H1 (cell line): ENCODE results near the gene LY6G6C. TPM values are rescaled to one million over a fixed set of nuclear protein-coding genes. Genes with fewer than 3 reads are reported as not detected.

Experiments used
- ATF2 ChIP-seq: IDR thresholded peaks from 2 replicates; pipeline ENCODE4 v1.6.1; 2012; ENCODE audit warnings: low read length, inconsistent platforms
- CBX5 ChIP-seq: fragments of 300-800, 300-1000 bp; sonication (generic); IDR thresholded peaks from 2 replicates; pipeline ENCODE4 v1.7.1; 2016; ENCODE audit warnings: antibody characterized with exemption, low read length, low read depth
- CTCF ChIP-seq, 3 experiments: IDR thresholded peaks; 1 replicate in 2 of 3; 2 replicates in 1 of 3; pipeline versions ENCODE4 v1.5.1 to v1.6.1; 2011; ENCODE audit warnings: low read length in 3 of 3, mild to moderate bottlenecking in 3 of 3, inconsistent platforms in 2 of 3, low read depth in 1 of 3, moderate library complexity in 1 of 3; ENCODE audit not compliant: insufficient read depth in 1 of 3; ENCODE audit errors: control extremely low read depth in 1 of 3
- FOSL1 ChIP-seq: IDR thresholded peaks from 2 replicates; pipeline ENCODE4 v1.6.1; 2011; ENCODE audit warnings: mild to moderate bottlenecking, low read depth, low read length, moderate library complexity; ENCODE audit not compliant: insufficient read depth
- JUND ChIP-seq: IDR thresholded peaks from 2 replicates; pipeline ENCODE4 v1.6.1; 2011; ENCODE audit warnings: mild to moderate bottlenecking, improper control_type of control experiment, low read length
- KDM1A ChIP-seq: fragments of 200-600, 300-600 bp; sonication (generic); IDR thresholded peaks from 2 replicates; pipeline ENCODE4 v1.7.1; 2016; ENCODE audit warnings: mild to moderate bottlenecking, low read length, borderline replicate concordance
- RXRA ChIP-seq: IDR thresholded peaks from 2 replicates; pipeline ENCODE4 v1.6.1; 2011; ENCODE audit warnings: low read depth, mild to moderate bottlenecking, low read length, moderate library complexity; ENCODE audit not compliant: insufficient read depth
- SIX5 ChIP-seq: IDR thresholded peaks from 2 replicates; pipeline ENCODE4 v1.6.1; 2011; ENCODE audit warnings: mild to moderate bottlenecking, low read depth, low read length
- polyA plus RNA-seq, 7 experiments: library from polyadenylated mRNA; depleted of rRNA in 3 of 7; stranded (reverse) in 5 of 7; unstranded in 2 of 7; fragments of >200 nt in 5 of 7; fragments of 200-250 nt in 2 of 7; gene quantifications; 1 replicate in 5 of 7; 2 replicates in 1 of 7; 4 replicates in 1 of 7; pipeline versions ENCODE4 v1.2.1 to v1.2.3, GENCODE V29; 2011 to 2013; ENCODE audit warnings: missing spikeins in 2 of 7, mixed read lengths in 2 of 7
- total RNA-seq: library from RNA; stranded (reverse); fragmentation: NEBNext Ultra II Directional; extraction: Animal tissue kit (Norgen Biotek cat#: 25700); gene quantifications from 2 replicates; pipeline ENCODE4 v1.2.1, GENCODE V29; 2021

The LY6G6C gene
- total and polyA plus RNA-seq, 2 of the 8 experiments (the other 6 are each of a cell fraction or from before 2014, with no cell fraction given), result 0.23 TPM; not detected in 1

DNA sequence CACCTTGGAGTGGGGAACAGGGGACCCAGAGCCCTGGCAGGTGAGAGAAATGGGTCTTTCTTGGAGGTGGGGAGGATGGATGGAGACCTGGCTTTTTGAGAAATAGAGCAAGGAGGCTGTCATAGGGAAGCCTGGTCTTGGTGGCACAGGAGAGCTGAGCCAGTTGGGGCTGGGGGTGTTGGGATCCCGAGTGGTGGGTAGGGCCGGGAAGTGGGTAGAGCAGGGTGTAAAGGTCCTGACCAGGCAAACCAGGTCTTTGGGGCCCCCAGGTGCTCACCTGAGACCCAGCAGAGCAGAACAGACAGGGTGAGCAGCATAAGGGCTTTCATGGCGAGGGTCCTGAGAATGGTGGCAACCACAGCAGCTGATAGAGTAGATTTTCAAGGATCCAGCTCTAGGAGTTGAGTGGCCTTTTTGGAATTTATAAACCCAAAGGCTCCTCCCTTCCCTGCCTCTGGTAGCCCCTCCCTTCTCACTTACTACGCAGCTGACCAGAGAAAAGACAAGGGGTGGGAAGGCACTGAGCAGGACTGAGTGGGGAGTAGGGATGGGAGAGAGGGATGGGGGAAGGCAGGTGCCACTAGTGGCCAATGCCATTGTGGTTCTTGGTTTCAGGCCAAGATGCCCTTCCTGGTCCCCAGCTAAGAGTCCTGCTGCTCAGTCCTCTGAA lies at the start of gene LY6G6C (continued):
- TF ChIP-seq CBX5 (no peak), CTCF (IDR thresholded peaks at IDR 0.05; ENCODE audit: control extremely low read depth in 1 of 3, insufficient read depth in 1 of 3, low read depth in 1 of 3, low read length in 3 of 3) (no peak), ATF2 (no peak), SIX5 (no peak), KDM1A (no peak), RXRA (no peak), FOSL1 (no peak), JUND (no peak)
- TF ChIP-seq, all 59 proteins: peak for 0
